ENCODE data around the gene ZNF892.
"Not testable (repeated sequence)": the region's sequence is repeated elsewhere in the genome, so short reads cannot be mapped to it uniquely, and the experiment has no call there.

ZNF892 gene

DNA sequence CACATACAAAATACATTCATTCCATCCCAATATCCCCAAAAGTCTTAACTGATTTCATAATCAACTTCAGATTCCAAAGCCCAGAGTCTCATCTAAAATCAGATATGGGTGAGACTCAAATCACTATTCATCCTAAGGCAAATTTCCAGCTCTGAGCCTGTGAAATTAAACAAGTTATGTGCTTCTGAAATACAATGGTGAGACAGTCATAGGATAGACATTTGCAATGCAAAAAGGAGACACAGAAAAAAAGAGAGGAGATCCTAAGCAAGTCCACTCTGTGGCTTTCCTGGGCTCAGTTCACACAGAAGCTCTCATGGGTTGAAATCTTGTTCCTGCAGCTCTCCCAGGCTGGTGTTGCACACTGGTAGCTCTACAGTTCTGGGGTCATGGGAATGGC, 18.3 kb downstream of the ZNF892 start:
- in situ Hi-C loops (cut with MboI; ENCODE audit: low sequenced_read_pairs): no loop called here

DNA sequence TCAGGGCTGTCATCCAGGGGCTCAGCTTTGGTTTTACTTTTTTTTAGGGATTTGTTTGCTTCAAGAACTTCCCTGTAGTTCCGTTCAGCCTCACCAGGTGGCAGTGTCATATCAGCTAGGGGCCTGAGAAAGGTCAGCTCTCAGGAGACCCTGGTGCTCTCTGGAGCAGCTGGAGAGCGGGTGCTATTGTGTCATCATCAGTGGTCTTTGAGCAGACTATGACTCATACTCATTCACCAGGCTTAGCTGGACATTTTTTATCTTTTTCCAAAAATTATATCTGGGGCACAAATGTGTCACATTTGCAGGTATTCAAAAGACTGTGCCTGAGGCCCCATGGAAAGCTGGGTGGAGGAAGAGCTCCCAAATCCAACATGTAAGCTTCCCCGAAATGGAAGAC, 24.4 kb downstream of the ZNF892 start:
- in situ Hi-C loops (cut with MboI; ENCODE audit: low sequenced_read_pairs): no loop called here

- in situ Hi-C loops (cut with MboI; ENCODE audit: low sequenced_read_pairs): no loop called here
Measured at GRCh38 chr2:95232232-95232631, 24.9 kb downstream of the ZNF892 start.

- in situ Hi-C loops (cut with MboI; ENCODE audit: low sequenced_read_pairs): no loop called here
Measured at GRCh38 chr2:95234286-95234785, 27.0 kb downstream of the ZNF892 start.

GRCh38 chr2:95234816-95235215, 27.5 kb downstream of the ZNF892 start:
- in situ Hi-C loops (cut with MboI; ENCODE audit: low sequenced_read_pairs): no loop called here

- in situ Hi-C loops (cut with MboI; ENCODE audit: low sequenced_read_pairs): no loop called here
Measured at GRCh38 chr2:95238131-95238530, 30.8 kb downstream of the ZNF892 start.

- in situ Hi-C loops (cut with MboI; ENCODE audit: low sequenced_read_pairs): no loop called here
Measured at GRCh38 chr2:95240091-95240490, 32.8 kb downstream of the ZNF892 start.

GRCh38 chr2:95240556-95240955, 33.2 kb downstream of the ZNF892 start:
- in situ Hi-C loops (cut with MboI; ENCODE audit: low sequenced_read_pairs): no loop called here

- in situ Hi-C loops (cut with MboI; ENCODE audit: low sequenced_read_pairs): not testable (repeated sequence)
Measured at GRCh38 chr2:95242084-95242483, 34.8 kb downstream of the ZNF892 start.
